H9 (cell line): ENCODE measurements around the gene PTPRK. TPM values are rescaled to one million over a fixed set of nuclear protein-coding genes. Genes with fewer than 3 reads are reported as not detected.

Experiments used
- DNase-seq: peaks from one replicate; pipeline ENCODE4 v3.0.0-alpha.2; 2017
- H2AFZ ChIP-seq: one replicate; pipeline ENCODE4 v1.6.1; 2013; ENCODE audit warnings: mild to moderate bottlenecking, low read length, control low read depth, moderate library complexity
- H2AK5ac ChIP-seq: 2 replicates; pipeline ENCODE4 v1.6.1; 2013; ENCODE audit warnings: low read length, control low read depth, mixed read lengths; ENCODE audit not compliant: insufficient read length
- H2BK120ac ChIP-seq: one replicate; pipeline ENCODE4 v1.6.1; 2013; ENCODE audit warnings: low read depth, mild to moderate bottlenecking, low read length, control low read depth, inconsistent platforms; ENCODE audit not compliant: poor library complexity, severe bottlenecking
- H2BK12ac ChIP-seq: 2 replicates; pipeline ENCODE4 v1.6.1; 2013; ENCODE audit warnings: low read length, control low read depth, mixed read lengths, low read depth; ENCODE audit not compliant: insufficient read length
- H2BK15ac ChIP-seq: 2 replicates; pipeline ENCODE4 v1.6.1; 2013; ENCODE audit warnings: low read depth, low read length, control low read depth
- H2BK20ac ChIP-seq: one replicate; pipeline ENCODE4 v1.6.1; 2013; ENCODE audit warnings: low read depth, mild to moderate bottlenecking, low read length, control low read depth, inconsistent platforms; ENCODE audit not compliant: poor library complexity, severe bottlenecking
- H2BK5ac ChIP-seq: 2 replicates; pipeline ENCODE4 v1.6.1; 2013; ENCODE audit warnings: low read length, control low read depth, mixed read lengths; ENCODE audit not compliant: insufficient read length
- H3K14ac ChIP-seq: 2 replicates; pipeline ENCODE4 v1.6.1; 2013; ENCODE audit warnings: low read length, control low read depth; ENCODE audit not compliant: insufficient read depth
- H3K18ac ChIP-seq: 2 replicates; pipeline ENCODE4 v1.6.1; 2013; ENCODE audit warnings: low read depth, mild to moderate bottlenecking, mixed read lengths, low read length, control low read depth; ENCODE audit not compliant: insufficient read length
- H3K23ac ChIP-seq: 2 replicates; pipeline ENCODE4 v1.6.1; 2013; ENCODE audit warnings: low read length, control low read depth, mixed read lengths, low read depth; ENCODE audit not compliant: insufficient read length
- H3K23me2 ChIP-seq: 2 replicates; pipeline ENCODE4 v1.6.1; 2013; ENCODE audit warnings: low read depth, mild to moderate bottlenecking, mixed read lengths, low read length, control low read depth; ENCODE audit not compliant: insufficient read length, poor library complexity, severe bottlenecking
- H3K27ac ChIP-seq: 2 replicates; pipeline ENCODE4 v1.5.1; 2013; ENCODE audit warnings: low read length, control low read depth, mixed read lengths, low read depth; ENCODE audit not compliant: insufficient read length
- H3K27me3 ChIP-seq: 2 replicates; pipeline ENCODE4 v1.6.1; 2013; ENCODE audit warnings: low read length, control low read depth, inconsistent platforms; ENCODE audit not compliant: insufficient read depth
- H3K4ac ChIP-seq: 2 replicates; pipeline ENCODE4 v1.6.1; 2013; ENCODE audit warnings: low read depth, mild to moderate bottlenecking, control low read depth, inconsistent platforms, low read length, moderate library complexity
- H3K4me1 ChIP-seq: 2 replicates; pipeline ENCODE4 v1.6.1; 2013; ENCODE audit warnings: low read length, control low read depth, inconsistent platforms; ENCODE audit not compliant: insufficient read depth
- H3K4me2 ChIP-seq: 2 replicates; pipeline ENCODE4 v1.6.1; 2013; ENCODE audit warnings: low read length, control low read depth, mixed read lengths; ENCODE audit not compliant: insufficient read length, insufficient read depth
- H3K56ac ChIP-seq: 2 replicates; pipeline ENCODE4 v1.6.1; 2013; ENCODE audit warnings: low read depth, mild to moderate bottlenecking, mixed read lengths, low read length, control low read depth; ENCODE audit not compliant: insufficient read length
- H3K79me1 ChIP-seq: 2 replicates; pipeline ENCODE4 v1.6.1; 2013; ENCODE audit warnings: low read depth, mild to moderate bottlenecking, moderate library complexity, low read length, control low read depth, inconsistent platforms; ENCODE audit not compliant: insufficient read depth, poor library complexity, severe bottlenecking
- H3K79me2 ChIP-seq: 2 replicates; pipeline ENCODE4 v1.6.1; 2013; ENCODE audit warnings: low read length, control low read depth, inconsistent platforms; ENCODE audit not compliant: insufficient read depth
- H3K9ac ChIP-seq: 2 replicates; pipeline ENCODE4 v1.6.1; 2013; ENCODE audit warnings: low read length, control low read depth, mixed read lengths; ENCODE audit not compliant: insufficient read length; ENCODE audit errors: extremely low read depth
- H3K9me3 ChIP-seq: one replicate; pipeline ENCODE4 v1.6.1; 2013; ENCODE audit warnings: low read depth, low read length, inconsistent platforms; ENCODE audit not compliant: control insufficient read depth
- H3T11ph ChIP-seq: one replicate; pipeline ENCODE4 v1.6.1; 2013; ENCODE audit warnings: mild to moderate bottlenecking, low read length, control low read depth, inconsistent platforms
- H4K20me1 ChIP-seq: one replicate; pipeline ENCODE4 v1.6.1; 2013; ENCODE audit not compliant: control insufficient read depth, insufficient read length, insufficient read depth
- H4K5ac ChIP-seq: 2 replicates; pipeline ENCODE4 v1.6.1; 2013; ENCODE audit warnings: low read depth, mild to moderate bottlenecking, mixed read lengths, low read length, control low read depth; ENCODE audit not compliant: insufficient read length
- H4K8ac ChIP-seq: replicated peaks from 2 replicates; pipeline ENCODE4 v1.6.1; 2013; ENCODE audit warnings: low read length, control low read depth, mixed read lengths, low read depth; ENCODE audit not compliant: insufficient read length
- H4K91ac ChIP-seq: 2 replicates; pipeline ENCODE4 v1.6.1; 2013; ENCODE audit warnings: low read depth, mild to moderate bottlenecking, moderate library complexity, mixed read lengths, low read length, control low read depth; ENCODE audit not compliant: insufficient read length
- H3K27ac Mint-ChIP-seq, 3 experiments: 2 replicates in 2 of 3; 3 replicates in 1 of 3; pipeline ENCODE4 v1.8.0; 2020 to 2021; ENCODE audit warnings: mixed read lengths in 3 of 3, mild to moderate bottlenecking in 1 of 3, moderate library complexity in 1 of 3
- H3K27me3 Mint-ChIP-seq: 2 replicates; pipeline ENCODE4 v1.8.0; 2021; ENCODE audit warnings: low read depth, mild to moderate bottlenecking, moderate library complexity, mixed read lengths
- H3K36me3 Mint-ChIP-seq, 3 experiments: 2 replicates in 2 of 3; 3 replicates in 1 of 3; pipeline ENCODE4 v1.8.0; 2020 to 2021; ENCODE audit warnings: low read depth in 3 of 3, mixed read lengths in 3 of 3; ENCODE audit not compliant: insufficient read depth in 1 of 3
- H3K4me1 Mint-ChIP-seq, 2 experiments: 2 replicates each; pipeline ENCODE4 v1.8.0; 2020; ENCODE audit warnings: mixed read lengths in 2 of 2
- H3K4me3 Mint-ChIP-seq, 2 experiments: 2 replicates in 1 of 2; 3 replicates in 1 of 2; pipeline ENCODE4 v1.8.0; 2020 to 2021; ENCODE audit warnings: mild to moderate bottlenecking in 2 of 2, mixed read lengths in 2 of 2, moderate library complexity in 1 of 2
- H3K9me3 Mint-ChIP-seq, 2 experiments: 2 replicates in 1 of 2; 3 replicates in 1 of 2; pipeline ENCODE4 v1.8.0; 2020; ENCODE audit warnings: mild to moderate bottlenecking in 2 of 2, mixed read lengths in 2 of 2, moderate library complexity in 1 of 2
- WGBS: extraction: QIAGEN DNeasy Blood & Tissue Kit; methylation state at CpG from one replicate; pipeline ENCODE4 v1.1.7; 2013; ENCODE audit warnings: missing lambda C conversion rate, low lambda C conversion rate, mixed read lengths; ENCODE audit not compliant: insufficient read length; ENCODE audit errors: extremely low coverage; 5-methylcytosine and 5-hydroxymethylcytosine counted together
- total RNA-seq: library from RNA; stranded (reverse); gene quantifications from 2 replicates; pipeline ENCODE4 v1.2.1, GENCODE V29; 2021
- TF ChIP-seq, protein P1 (sequence below): fragments of 200-600 bp; sonication (generic); conservative IDR thresholded peaks from 3 replicates; pipeline ENCODE4 v1.8.0; 2021; ENCODE audit warnings: antibody characterized with exemption, mild to moderate bottlenecking

Gene PTPRK
- total RNA-seq, 1 experiment from 2014 or later = 47.9 TPM

- no peaks in the 10 kb centered on the region for H3K4me1 ChIP-seq
- peaks cover 18% of the 10 kb centered on the region for H3K23me2 ChIP-seq
- no peak overlapping the region for H3K9ac ChIP-seq
- no peak overlapping the region for H3K56ac ChIP-seq
- H2BK5ac ChIP-seq = no peak overlapping the region
- H3K27me3 ChIP-seq = no peaks in the 10 kb centered on the region
- Mint-ChIP-seq H3K4me1 (peaks cover 27 to 35% of the 10 kb centered on the region in 2 experiments), H3K9me3 (no peaks in the 10 kb centered on the region; a peak in 1 of 5 replicates), H3K36me3 (no peaks in the 10 kb centered on the region; a peak in 1 of 7 replicates), H3K4me3 (no peak overlapping the region), H3K27ac (no peak overlapping the region; a peak in 1 of 7 replicates), H3K27me3 (no peaks in the 10 kb centered on the region)
- peaks cover 18% of the 10 kb centered on the region; the same call in 1 of the 2 replicates for H3K79me2 ChIP-seq
- no peaks in the 10 kb centered on the region for H3K9me3 ChIP-seq
- H4K8ac ChIP-seq = no peak overlapping the region
- no peak overlapping the region for H3K4ac ChIP-seq
- H2BK15ac ChIP-seq = no peak overlapping the region
- H3K27ac ChIP-seq = no peak overlapping the region
- no peak overlapping the region for H3T11ph ChIP-seq
- H3K4me2 ChIP-seq = no peak overlapping the region
- no peak overlapping the region for H3K14ac ChIP-seq
- H3K23ac ChIP-seq = no peak overlapping the region
- TF ChIP-seq, protein P1, sequence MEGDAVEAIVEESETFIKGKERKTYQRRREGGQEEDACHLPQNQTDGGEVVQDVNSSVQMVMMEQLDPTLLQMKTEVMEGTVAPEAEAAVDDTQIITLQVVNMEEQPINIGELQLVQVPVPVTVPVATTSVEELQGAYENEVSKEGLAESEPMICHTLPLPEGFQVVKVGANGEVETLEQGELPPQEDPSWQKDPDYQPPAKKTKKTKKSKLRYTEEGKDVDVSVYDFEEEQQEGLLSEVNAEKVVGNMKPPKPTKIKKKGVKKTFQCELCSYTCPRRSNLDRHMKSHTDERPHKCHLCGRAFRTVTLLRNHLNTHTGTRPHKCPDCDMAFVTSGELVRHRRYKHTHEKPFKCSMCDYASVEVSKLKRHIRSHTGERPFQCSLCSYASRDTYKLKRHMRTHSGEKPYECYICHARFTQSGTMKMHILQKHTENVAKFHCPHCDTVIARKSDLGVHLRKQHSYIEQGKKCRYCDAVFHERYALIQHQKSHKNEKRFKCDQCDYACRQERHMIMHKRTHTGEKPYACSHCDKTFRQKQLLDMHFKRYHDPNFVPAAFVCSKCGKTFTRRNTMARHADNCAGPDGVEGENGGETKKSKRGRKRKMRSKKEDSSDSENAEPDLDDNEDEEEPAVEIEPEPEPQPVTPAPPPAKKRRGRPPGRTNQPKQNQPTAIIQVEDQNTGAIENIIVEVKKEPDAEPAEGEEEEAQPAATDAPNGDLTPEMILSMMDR = peak; percentile 47
- H4K91ac ChIP-seq = no peak overlapping the region
- H2AFZ ChIP-seq = no peak overlapping the region
- no peaks in the 10 kb centered on the region for H4K20me1 ChIP-seq
- WGBS = no CpG with 5 or more reads among the region's 1 CpG
- no peak overlapping the region for H2BK12ac ChIP-seq
- DNase-seq = no peak
- H3K79me1 ChIP-seq = no peaks in the 10 kb centered on the region
- no peak overlapping the region for H2BK20ac ChIP-seq
- no peak overlapping the region for H4K5ac ChIP-seq
- H3K18ac ChIP-seq = no peak overlapping the region
- H2AK5ac ChIP-seq = no peak overlapping the region
- H2BK120ac ChIP-seq = no peak overlapping the region
Observed at GRCh38 chr6:128516514-128516898, 3.9 kb downstream of the PTPRK start.
